Heart right ventricle (tissue), 16 donors: Measurements from ENCODE around the gene SYT4. TPM values are rescaled to one million over a fixed set of nuclear protein-coding genes. Genes with fewer than 3 reads are reported as not detected.

Source experiments
- ATAC-seq, 8 donors: fragments of 200-7000 bp; cut with Tn5 transposase; one replicate each; pipeline ENCODE4 v1.9.1; 2020; ENCODE audit warnings: mild to moderate bottlenecking in 8 of 8, moderate library complexity in 8 of 8, moderate number of reproducible peaks in 1 of 8
- DNase-seq, 2 donors: peaks; one replicate each; pipeline ENCODE4 v3.0.0-alpha.2; 2020
- H3K27ac ChIP-seq, 10 donors: fragments of 200-600 bp; sonication (generic) in 2 of 10; one replicate each; pipeline versions ENCODE4 v1.5.0 to v1.8.0; 2020 to 2022; ENCODE audit warnings: mild to moderate bottlenecking in 3 of 10
- H3K27me3 ChIP-seq, 7 donors: fragments of 200-600 bp; one replicate each; pipeline ENCODE4 v1.8.0; 2021 to 2022; ENCODE audit warnings: mild to moderate bottlenecking in 2 of 7
- H3K36me3 ChIP-seq, 9 donors: fragments of 200-600 bp; sonication (generic) in 1 of 9; one replicate each; pipeline versions ENCODE4 v1.5.0 to v1.8.0; 2020 to 2022; ENCODE audit warnings: mild to moderate bottlenecking in 2 of 9
- H3K4me1 ChIP-seq, 9 donors: fragments of 200-600 bp; sonication (generic) in 1 of 9; one replicate each; pipeline versions ENCODE4 v1.5.0 to v1.8.0; 2020 to 2022; ENCODE audit warnings: mild to moderate bottlenecking in 4 of 9
- H3K4me3 ChIP-seq, 10 donors: fragments of 200-600 bp; sonication (generic) in 2 of 10; one replicate each; pipeline versions ENCODE4 v1.5.0 to v1.8.0; 2020 to 2022; ENCODE audit warnings: mild to moderate bottlenecking in 7 of 10, moderate library complexity in 2 of 10
- H3K9me3 ChIP-seq, 11 donors: fragments of 200-600 bp in 10 of 11; sonication (generic) in 2 of 11; one replicate each; pipeline versions ENCODE4 v1.5.0 to v1.8.0; 2013 to 2022; ENCODE audit warnings: mild to moderate bottlenecking in 2 of 11, control low read depth in 1 of 11, moderate library complexity in 1 of 11
- CTCF ChIP-seq, 9 donors: fragments of 200-600 bp; sonication (generic) in 2 of 9; IDR thresholded peaks; one replicate each; pipeline versions ENCODE4 v1.5.0 to v1.8.0; 2021 to 2022; ENCODE audit warnings: antibody characterized with exemption in 9 of 9, mild to moderate bottlenecking in 5 of 9, moderate library complexity in 1 of 9
- WGBS, 2 donors: extraction: QIAGEN DNeasy Blood & Tissue Kit; methylation state at CpG; one replicate each; pipeline ENCODE4 v1.1.7; 2013; ENCODE audit warnings: inconsistent platforms in 1 of 2; 5-methylcytosine and 5-hydroxymethylcytosine counted together
- intact Hi-C, 10 donors: fragments of 100-400 bp; cut with DNase I; formaldehyde crosslinking; loops; one replicate each; pipeline versions ENCODE4 v1.11.1 to v1.14.2; 2022
- polyA plus RNA-seq, 2 donors: library from polyadenylated mRNA; stranded (reverse); fragments of 200-250 nt; gene quantifications; one replicate each; pipeline ENCODE4 v1.2.3, GENCODE V29; 2013
- total RNA-seq, 10 donors: library from RNA; stranded (reverse); fragmentation: NEBNext Ultra II Directional in 3 of 10; extraction: Animal tissue kit (Norgen Biotek cat#: 25700) in 3 of 10; gene quantifications; one replicate each; pipeline versions ENCODE4 v1.2.1 to v1.2.4, GENCODE V29; 2021 to 2023
- donor health status: Arrhythmogenic right ventricular cardiomyopathy.
- donor health status: ischemic (EF 13 %, LVEDD 7.1; RV severe dilation, severe dysfunction).
- donor health status: healthy with polysubstance abuse.
- donor health status: DM: no; HTN: yes; CAD: no.
- donor health status: DM: no; HTN: no; CAD: no.
- donor health status: ischemic (EF 25% LVEDD 6.9; RV normal size, moderate dysfunction).
- donor health status: ischemic (EF 25% LVEDD 5.7; RV mildly dilated, moderate dysfunction).
- donor health status: healthy.
- donor health status: DM: yes; HTN: yes; CAD: no.
- donor health status: Ischemic cardiomyopathy.
- donor health status: ischemic (EF 35%, LVEDD 5.7; RV mildly dilated, moderate dysfunction).
- donor health status: nonischemic (EF 11% LVEDD 7.7; RV severe dilation, severe dysfunction).
- donor health status: DM: yes; HTN: yes; CAD: no.
- donor health status: PGD.
- donor health status: ischemic (EF 29% LVEDD 5.4; RV normal size, mild dysfunction).
- donor health status: nonischemic (EF 23%, LVEDD 6.1; RV moderate dilation, normal function).

SYT4 gene
- total and polyA plus RNA-seq, 12 donors: 1.1 TPM; not detected in 11

GRCh38 chr18:43247944-43248343, 29.3 kb downstream of the SYT4 start:
- no peak overlapping the region for H3K4me3 ChIP-seq
- WGBS, 2 donors: 85 to 93% methylated on average over 1 of the region's 1 CpG
- no peak overlapping the region for H3K27ac ChIP-seq
- H3K36me3 ChIP-seq: no peaks in the 10 kb centered on the region
- intact Hi-C loops: no loop called here
- H3K27me3 ChIP-seq: no peaks in the 10 kb centered on the region
- ATAC-seq: no peak
- no peak for DNase-seq
- TF ChIP-seq CTCF (IDR thresholded peaks at IDR 0.05): no peak
- no peaks in the 10 kb centered on the region for H3K4me1 ChIP-seq
- H3K9me3 ChIP-seq: no peaks in the 10 kb centered on the region

GRCh38 chr18:43238429-43238828, 38.9 kb downstream of the SYT4 start:
- no peaks in the 10 kb centered on the region for H3K36me3 ChIP-seq
- H3K27ac ChIP-seq: no peak overlapping the region
- intact Hi-C loops: loop anchor here in 1 of 10 donors (10.0 kb wide), 1 partner anchor 374 kb away; no protein-coding TSS in a partner anchor
- TF ChIP-seq CTCF (IDR thresholded peaks at IDR 0.05): no peak
- 65 to 71% methylated on average over 2 of the region's 2 CpGs for WGBS, 2 donors
- no peaks in the 10 kb centered on the region for H3K4me1 ChIP-seq
- H3K27me3 ChIP-seq: no peaks in the 10 kb centered on the region
- DNase-seq (no peak), ATAC-seq (no peak)
- H3K4me3 ChIP-seq: no peak overlapping the region
- peaks cover 0 to 2% (median 0%) of the 10 kb centered on the region in 11 donors for H3K9me3 ChIP-seq

GRCh38 chr18:43236921-43237320, 40.4 kb downstream of the SYT4 start:
- no peak overlapping the region for H3K4me3 ChIP-seq
- no peak overlapping the region for H3K27ac ChIP-seq
- ATAC-seq (no peak), DNase-seq (no peak)
- H3K9me3 ChIP-seq: peaks cover 0 to 2% (median 0%) of the 10 kb centered on the region in 11 donors
- intact Hi-C loops: loop anchor here in 1 of 10 donors (10.0 kb wide), 1 partner anchor 372 kb away; no protein-coding TSS in a partner anchor
- H3K27me3 ChIP-seq: no peaks in the 10 kb centered on the region
- H3K4me1 ChIP-seq: no peaks in the 10 kb centered on the region
- H3K36me3 ChIP-seq: no peaks in the 10 kb centered on the region
- 63 to 68% methylated on average over 2 of the region's 2 CpGs for WGBS, 2 donors
- TF ChIP-seq CTCF (IDR thresholded peaks at IDR 0.05): no peak

GRCh38 chr18:43234889-43235288, 42.4 kb downstream of the SYT4 start:
- Histone ChIP-seq H3K4me3 (no peak overlapping the region), H3K4me1 (no peaks in the 10 kb centered on the region), H3K27ac (no peak overlapping the region), H3K36me3 (no peaks in the 10 kb centered on the region), H3K27me3 (no peaks in the 10 kb centered on the region), H3K9me3 (peaks cover 0 to 2% (median 0%) of the 10 kb centered on the region in 11 donors)
- ATAC-seq: no peak
- WGBS, 2 donors: 77 to 81% methylated on average over 2 of the region's 2 CpGs
- no peak for TF ChIP-seq CTCF (IDR thresholded peaks at IDR 0.05)
- no peak for DNase-seq
- intact Hi-C loops: loop anchor here in 1 of 10 donors (10.0 kb wide), 1 partner anchor 370 kb away; no protein-coding TSS in a partner anchor
